Tibial nerve (tissue), 4 donors: ENCODE measurements around the gene TGM1. TPM values are rescaled to one million over a fixed set of nuclear protein-coding genes. Genes with fewer than 3 reads are reported as not detected.

ENCODE experiments used
- DNase-seq, 2 donors: peaks; one replicate each; pipeline ENCODE4 v3.0.0-alpha.2; 2019; ENCODE audit warnings: low spot score in 2 of 2
- H3K27ac ChIP-seq, 4 donors: fragments of 200-600 bp; sonication (generic) in 3 of 4; one replicate each; pipeline ENCODE4 v1.5.1; 2017 to 2019; ENCODE audit warnings: mild to moderate bottlenecking in 1 of 4
- H3K27me3 ChIP-seq, 2 donors: fragments of 200-600 bp; sonication (generic) in 1 of 2; one replicate each; pipeline versions ENCODE4 v1.5.1 to v1.6.0; 2017 to 2019
- H3K36me3 ChIP-seq, 3 donors: fragments of 200-600 bp; sonication (generic); one replicate each; pipeline ENCODE4 v1.5.1; 2018 to 2019
- H3K4me1 ChIP-seq, 4 donors: fragments of 200-600 bp; sonication (generic) in 3 of 4; one replicate each; pipeline ENCODE4 v1.5.1; 2017 to 2019
- H3K4me3 ChIP-seq, 4 donors: fragments of 200-600 bp; sonication (generic) in 3 of 4; one replicate each; pipeline ENCODE4 v1.5.1; 2017 to 2019; ENCODE audit warnings: mild to moderate bottlenecking in 1 of 4, moderate library complexity in 1 of 4
- H3K9me3 ChIP-seq, 4 donors: fragments of 200-600 bp; sonication (generic) in 3 of 4; one replicate each; pipeline ENCODE4 v1.5.1; 2017 to 2019
- EP300 ChIP-seq, 2 donors: sonication (generic); formaldehyde crosslinking; IDR thresholded peaks; one replicate each; pipeline ENCODE4 v1.6.1; 2017; ENCODE audit warnings: antibody characterized with exemption in 2 of 2, mild to moderate bottlenecking in 1 of 2
- POLR2A ChIP-seq, 2 donors: fragments of 450-650 bp; IDR thresholded peaks; one replicate each; pipeline ENCODE4 v1.6.1; 2017; ENCODE audit warnings: antibody characterized with exemption in 2 of 2, mild to moderate bottlenecking in 2 of 2, moderate library complexity in 2 of 2
- WGBS, 2 donors: methylation state at CpG; one replicate each; pipeline ENCODE4 v1.1.5; 2018; 5-methylcytosine and 5-hydroxymethylcytosine counted together
- total RNA-seq, 4 donors: library from RNA; depleted of rRNA; stranded (reverse); fragments of >200 nt; gene quantifications; one replicate each; pipeline ENCODE4 v1.1.0, GENCODE V29; 2016
- TF ChIP-seq, protein P1 (sequence below), 5 experiments: fragments of 200-600 bp in 3 of 5; fragments of 450-650 bp in 2 of 5; sonication (generic) in 3 of 5; IDR thresholded peaks; one replicate each; pipeline ENCODE4 v1.5.1; 2016 to 2019; ENCODE audit warnings: antibody characterized with exemption in 5 of 5, mild to moderate bottlenecking in 3 of 5, moderate library complexity in 2 of 5

TGM1 gene
- 10 to 100 TPM; 13.5 to 53.5 (median 19.4) TPM for total RNA-seq

DNA sequence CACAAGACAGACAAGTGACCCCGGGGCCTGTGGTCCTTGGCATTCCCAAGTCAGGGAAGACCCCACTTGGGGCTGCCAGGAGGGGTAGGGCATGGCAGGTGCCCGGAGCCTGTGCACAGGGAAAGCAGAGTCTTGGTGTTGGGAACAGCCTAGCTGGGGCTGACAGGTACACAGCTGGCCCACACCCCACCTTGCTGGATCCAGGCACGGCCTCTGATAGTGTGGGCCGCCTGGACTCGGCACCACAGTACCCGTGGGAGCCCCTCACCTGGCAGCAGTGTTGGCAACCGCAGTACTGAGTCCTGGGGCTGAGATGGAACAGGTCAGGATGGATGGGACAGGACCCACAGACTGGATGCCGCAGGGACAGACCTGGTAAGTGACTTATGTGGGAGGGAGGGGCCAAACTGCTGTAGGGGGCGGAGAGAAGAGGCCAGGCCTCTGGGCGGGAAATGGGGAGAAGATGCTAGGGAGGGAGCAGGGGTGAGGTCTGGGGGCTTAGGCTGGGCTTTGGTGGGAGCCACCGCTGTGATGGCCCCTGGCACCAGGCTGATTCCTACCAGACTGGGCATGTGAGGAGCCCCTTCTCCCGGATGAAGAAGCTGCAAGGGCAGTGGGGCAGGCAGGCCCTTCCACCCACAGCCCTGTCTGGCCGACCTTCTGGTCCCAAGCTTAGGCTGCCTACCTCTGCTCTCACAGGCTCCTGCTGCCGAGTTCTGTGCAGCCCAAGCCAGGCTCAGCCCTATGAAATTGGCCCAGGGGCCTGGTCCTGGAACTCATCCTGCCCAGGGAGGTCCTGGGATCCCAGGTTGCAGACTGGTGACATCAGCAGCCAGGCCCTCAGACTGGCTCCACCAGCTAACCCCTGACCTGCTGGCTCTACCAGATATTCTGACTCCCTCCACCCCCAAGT, at the start of gene TGM1:
TSS of gene TGM1 (minus strand) at position 357 of the 913 bp plus-strand sequence. CDS start 825 bp downstream, outside the sequence.
- Histone ChIP-seq H3K4me3 (no peak within 1 kb of the TSS), H3K27me3 (no peaks in the 10 kb centered on the region), H3K27ac (peak within 1 kb of the TSS in 2 of 4 donors; percentile 14 to 28), H3K36me3 (peaks cover 0 to 89% (median 4%) of the 10 kb centered on the region in 3 donors), H3K4me1 (peaks cover 0 to 12% (median 0%) of the 10 kb centered on the region in 4 donors), H3K9me3 (no peaks in the 10 kb centered on the region)
- DNase-seq, result no peak
- no peak for TF ChIP-seq EP300 (IDR thresholded peaks at IDR 0.05)
- TF ChIP-seq POLR2A (IDR thresholded peaks at IDR 0.05), result no peak
- TF ChIP-seq, protein P1, sequence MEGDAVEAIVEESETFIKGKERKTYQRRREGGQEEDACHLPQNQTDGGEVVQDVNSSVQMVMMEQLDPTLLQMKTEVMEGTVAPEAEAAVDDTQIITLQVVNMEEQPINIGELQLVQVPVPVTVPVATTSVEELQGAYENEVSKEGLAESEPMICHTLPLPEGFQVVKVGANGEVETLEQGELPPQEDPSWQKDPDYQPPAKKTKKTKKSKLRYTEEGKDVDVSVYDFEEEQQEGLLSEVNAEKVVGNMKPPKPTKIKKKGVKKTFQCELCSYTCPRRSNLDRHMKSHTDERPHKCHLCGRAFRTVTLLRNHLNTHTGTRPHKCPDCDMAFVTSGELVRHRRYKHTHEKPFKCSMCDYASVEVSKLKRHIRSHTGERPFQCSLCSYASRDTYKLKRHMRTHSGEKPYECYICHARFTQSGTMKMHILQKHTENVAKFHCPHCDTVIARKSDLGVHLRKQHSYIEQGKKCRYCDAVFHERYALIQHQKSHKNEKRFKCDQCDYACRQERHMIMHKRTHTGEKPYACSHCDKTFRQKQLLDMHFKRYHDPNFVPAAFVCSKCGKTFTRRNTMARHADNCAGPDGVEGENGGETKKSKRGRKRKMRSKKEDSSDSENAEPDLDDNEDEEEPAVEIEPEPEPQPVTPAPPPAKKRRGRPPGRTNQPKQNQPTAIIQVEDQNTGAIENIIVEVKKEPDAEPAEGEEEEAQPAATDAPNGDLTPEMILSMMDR (IDR thresholded peaks at IDR 0.05), result no peak
- 76 to 77% methylated on average over 12 to 14 of the region's 14 CpGs for WGBS, 2 donors

DNA sequence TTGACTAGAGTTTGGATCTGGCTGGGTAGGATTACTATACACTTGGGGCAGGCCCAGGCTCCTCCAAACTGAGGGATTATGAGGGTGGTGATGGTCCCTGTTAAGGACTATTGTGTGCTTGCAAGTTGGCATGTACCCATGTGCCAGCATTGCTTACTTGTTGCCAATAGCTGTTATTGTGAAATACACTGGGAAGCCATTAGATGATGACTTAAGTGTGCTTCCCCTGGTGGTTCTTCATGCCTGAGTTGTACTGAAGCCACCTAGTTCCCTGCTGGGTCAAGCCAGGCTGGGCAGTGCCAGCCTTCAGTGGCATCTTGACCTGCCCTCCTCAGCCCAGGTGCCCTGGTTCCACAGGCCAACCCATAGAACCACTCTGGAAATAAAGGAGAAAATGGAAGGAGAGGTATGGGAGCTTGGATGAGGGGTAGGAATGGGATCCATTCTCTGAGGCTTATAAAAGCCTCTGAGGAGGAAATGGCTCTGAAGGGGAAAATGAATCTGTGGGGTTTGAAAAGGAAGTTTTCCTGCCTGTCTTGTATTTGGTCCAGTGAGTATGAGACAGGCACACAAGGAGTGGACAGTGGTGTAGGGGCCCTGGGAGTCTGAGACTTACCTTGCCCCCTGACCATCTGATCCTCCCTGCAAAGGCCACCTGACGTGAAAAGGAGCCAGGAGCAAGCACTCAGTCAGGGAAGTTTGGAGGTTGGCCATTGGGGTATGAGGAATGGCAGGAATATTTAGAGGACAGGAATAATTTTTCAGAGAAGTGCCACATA, 49.0 kb upstream of the TGM1 start:
- Histone ChIP-seq H3K9me3 (no peaks in the 10 kb centered on the region), H3K36me3 (peaks cover 0 to 10% (median 6%) of the 10 kb centered on the region in 3 donors), H3K27ac (peak overlapping the region in 3 of 4 donors; percentile 79 to 90 (median 80)), H3K27me3 (peaks cover 0 to 13% of the 10 kb centered on the region in 2 donors), H3K4me1 (peaks cover 0 to 83% (median 35%) of the 10 kb centered on the region in 4 donors), H3K4me3 (peak overlapping the region; percentile 41 to 76 (median 58))
- TF ChIP-seq EP300 (IDR thresholded peaks at IDR 0.05) (no peak), POLR2A (IDR thresholded peaks at IDR 0.05) (no peak)
- TF ChIP-seq, protein P1 (IDR thresholded peaks at IDR 0.05), result no peak
- no peak for DNase-seq
- 89 to 96% methylated on average over 1 of the region's 1 CpG for WGBS, 2 donors

DNA sequence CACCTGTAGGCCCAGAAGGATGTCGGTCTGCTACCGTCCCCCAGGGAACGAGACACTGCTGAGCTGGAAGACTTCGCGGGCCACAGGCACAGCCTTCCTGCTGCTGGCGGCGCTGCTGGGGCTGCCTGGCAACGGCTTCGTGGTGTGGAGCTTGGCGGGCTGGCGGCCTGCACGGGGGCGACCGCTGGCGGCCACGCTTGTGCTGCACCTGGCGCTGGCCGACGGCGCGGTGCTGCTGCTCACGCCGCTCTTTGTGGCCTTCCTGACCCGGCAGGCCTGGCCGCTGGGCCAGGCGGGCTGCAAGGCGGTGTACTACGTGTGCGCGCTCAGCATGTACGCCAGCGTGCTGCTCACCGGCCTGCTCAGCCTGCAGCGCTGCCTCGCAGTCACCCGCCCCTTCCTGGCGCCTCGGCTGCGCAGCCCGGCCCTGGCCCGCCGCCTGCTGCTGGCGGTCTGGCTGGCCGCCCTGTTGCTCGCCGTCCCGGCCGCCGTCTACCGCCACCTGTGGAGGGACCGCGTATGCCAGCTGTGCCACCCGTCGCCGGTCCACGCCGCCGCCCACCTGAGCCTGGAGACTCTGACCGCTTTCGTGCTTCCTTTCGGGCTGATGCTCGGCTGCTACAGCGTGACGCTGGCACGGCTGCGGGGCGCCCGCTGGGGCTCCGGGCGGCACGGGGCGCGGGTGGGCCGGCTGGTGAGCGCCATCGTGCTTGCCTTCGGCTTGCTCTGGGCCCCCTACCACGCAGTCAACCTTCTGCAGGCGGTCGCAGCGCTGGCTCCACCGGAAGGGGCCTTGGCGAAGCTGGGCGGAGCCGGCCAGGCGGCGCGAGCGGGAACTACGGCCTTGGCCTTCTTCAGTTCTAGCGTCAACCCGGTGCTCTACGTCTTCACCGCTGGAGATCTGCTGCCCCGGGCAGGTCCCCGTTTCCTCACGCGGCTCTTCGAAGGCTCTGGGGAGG, 47.9 kb upstream of the TGM1 start, which contains the start of gene LTB4R:
TSS of gene LTB4R (plus strand) at position 857 of the 959 bp plus-strand sequence. CDS start 4,150 bp downstream, outside the sequence.
- 11 to 24% methylated on average over 25 to 54 of the region's 99 CpGs for WGBS, 2 donors
- TF ChIP-seq, protein P1 (IDR thresholded peaks at IDR 0.05), result peak; percentile 22 to 72 (median 51)
- TF ChIP-seq EP300 (IDR thresholded peaks at IDR 0.05) (peak in 1 of 2 donors; percentile 4), POLR2A (IDR thresholded peaks at IDR 0.05) (peak in 1 of 2 donors; percentile 10)

DNA sequence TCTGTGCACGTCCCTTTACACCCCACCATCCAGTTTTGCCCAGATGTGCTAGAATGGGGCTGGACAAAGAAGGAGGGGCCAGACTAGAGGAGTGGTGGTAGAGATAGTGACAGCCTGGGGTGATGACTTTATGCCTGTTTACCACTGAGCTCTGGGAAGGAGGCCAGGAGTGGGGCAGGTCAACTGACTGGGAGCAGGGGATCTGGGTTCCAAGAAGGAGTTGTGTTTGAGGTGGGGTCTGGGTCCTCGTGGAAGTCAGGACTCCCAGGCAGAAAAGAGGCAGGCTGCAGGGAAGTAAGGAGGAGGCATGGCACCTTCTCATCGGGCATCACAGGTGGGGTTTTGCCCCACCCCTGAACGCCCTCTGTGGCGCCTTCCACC, 47.3 kb upstream of the TGM1 start:
- H3K4me1 ChIP-seq, result peaks cover 0 to 68% (median 30%) of the 10 kb centered on the region in 4 donors
- no peak for DNase-seq
- 35 to 85% methylated on average over 1 to 4 of the region's 5 CpGs for WGBS, 2 donors
- H3K27ac ChIP-seq, result peak overlapping the region in 3 of 4 donors; percentile 0 to 90 (median 79)
- H3K36me3 ChIP-seq, result peaks cover 0 to 28% (median 23%) of the 10 kb centered on the region in 3 donors
- H3K9me3 ChIP-seq, result no peaks in the 10 kb centered on the region
- TF ChIP-seq POLR2A (IDR thresholded peaks at IDR 0.05) (no peak), EP300 (IDR thresholded peaks at IDR 0.05) (no peak)
- TF ChIP-seq, protein P1 (IDR thresholded peaks at IDR 0.05), result no peak
- peak overlapping the region; percentile 41 to 76 (median 58) for H3K4me3 ChIP-seq
- no peaks in the 10 kb centered on the region for H3K27me3 ChIP-seq

More for the DNA sequence above, 47.9 kb upstream of the TGM1 start, which contains the start of gene LTB4R:
- Histone ChIP-seq H3K27ac (peak within 1 kb of the TSS; percentile 40 to 90 (median 80)), H3K9me3 (no peaks in the 10 kb centered on the region), H3K36me3 (peaks cover 0 to 21% (median 17%) of the 10 kb centered on the region in 3 donors), H3K4me1 (peaks cover 0 to 72% (median 30%) of the 10 kb centered on the region in 4 donors), H3K4me3 (peak within 1 kb of the TSS; percentile 41 to 76 (median 58)), H3K27me3 (peaks cover 0 to 2% of the 10 kb centered on the region in 2 donors)
- DNase-seq, result no peak
